Thoracic aorta (tissue), 2 donors: ENCODE results near the gene UBR3. TPM values are rescaled to one million over a fixed set of nuclear protein-coding genes. Genes with fewer than 3 reads are reported as not detected.
"Not testable (repeated sequence)": the region's sequence is repeated elsewhere in the genome, so short reads cannot be mapped to it uniquely, and the experiment has no call there.

ENCODE experiments used
- ATAC-seq: fragments of 150-250 bp; one replicate; pipeline ENCODE4 v1.8.0; 2017; ENCODE audit warnings: low read depth; ENCODE audit not compliant: insufficient number of reproducible peaks, low FRiP score
- DNase-seq: peaks from one replicate; pipeline ENCODE4 v3.0.0-alpha.2; 2020; ENCODE audit warnings: low spot score
- H3K27ac ChIP-seq, 2 donors: fragments of 200-600 bp; sonication (generic); 1 replicate in 1 of 2; 2 replicates in 1 of 2; pipeline ENCODE4 v1.5.1; 2016; ENCODE audit warnings: mild to moderate bottlenecking in 2 of 2, moderate library complexity in 2 of 2
- H3K27me3 ChIP-seq: fragments of 200-600 bp; sonication (generic); replicated peaks from 2 replicates; pipeline ENCODE4 v1.6.0; 2016; ENCODE audit warnings: mild to moderate bottlenecking; ENCODE audit not compliant: insufficient read depth
- H3K36me3 ChIP-seq: fragments of 200-600 bp; sonication (generic); one replicate; pipeline ENCODE4 v1.5.1; 2016
- H3K4me1 ChIP-seq, 2 donors: fragments of 200-600 bp; sonication (generic); 1 replicate in 1 of 2; 2 replicates in 1 of 2; pipeline versions ENCODE4 v1.5.1 to v1.6.0; 2016; ENCODE audit warnings: low read depth in 2 of 2, mild to moderate bottlenecking in 1 of 2; ENCODE audit not compliant: control insufficient read depth in 1 of 2
- H3K4me3 ChIP-seq: fragments of 200-600 bp; sonication (generic); 2 replicates; pipeline ENCODE4 v1.5.1; 2016; ENCODE audit warnings: mild to moderate bottlenecking
- H3K9me3 ChIP-seq: fragments of 200-600 bp; sonication (generic); 2 replicates; pipeline ENCODE4 v1.5.1; 2016
- total RNA-seq, 2 donors: library from RNA; depleted of rRNA; stranded (reverse); fragments of >200 nt; gene quantifications; one replicate each; pipeline versions ENCODE4 v1.1.0 to v1.2.3, GENCODE V29; 2016
- TF ChIP-seq, protein P1 (sequence below): fragments of 200-600 bp; sonication (generic); IDR thresholded peaks from one replicate; pipeline ENCODE4 v1.5.1; 2019; ENCODE audit warnings: antibody characterized with exemption

The UBR3 gene
- total RNA-seq, 2 donors from 2014 or later, result 62.1 to 98.6 TPM

- no peak for ATAC-seq
- H3K4me1 ChIP-seq, result no peaks in the 10 kb centered on the region
- no peak for DNase-seq
- H3K9me3 ChIP-seq, result no peaks in the 10 kb centered on the region
- TF ChIP-seq, protein P1, sequence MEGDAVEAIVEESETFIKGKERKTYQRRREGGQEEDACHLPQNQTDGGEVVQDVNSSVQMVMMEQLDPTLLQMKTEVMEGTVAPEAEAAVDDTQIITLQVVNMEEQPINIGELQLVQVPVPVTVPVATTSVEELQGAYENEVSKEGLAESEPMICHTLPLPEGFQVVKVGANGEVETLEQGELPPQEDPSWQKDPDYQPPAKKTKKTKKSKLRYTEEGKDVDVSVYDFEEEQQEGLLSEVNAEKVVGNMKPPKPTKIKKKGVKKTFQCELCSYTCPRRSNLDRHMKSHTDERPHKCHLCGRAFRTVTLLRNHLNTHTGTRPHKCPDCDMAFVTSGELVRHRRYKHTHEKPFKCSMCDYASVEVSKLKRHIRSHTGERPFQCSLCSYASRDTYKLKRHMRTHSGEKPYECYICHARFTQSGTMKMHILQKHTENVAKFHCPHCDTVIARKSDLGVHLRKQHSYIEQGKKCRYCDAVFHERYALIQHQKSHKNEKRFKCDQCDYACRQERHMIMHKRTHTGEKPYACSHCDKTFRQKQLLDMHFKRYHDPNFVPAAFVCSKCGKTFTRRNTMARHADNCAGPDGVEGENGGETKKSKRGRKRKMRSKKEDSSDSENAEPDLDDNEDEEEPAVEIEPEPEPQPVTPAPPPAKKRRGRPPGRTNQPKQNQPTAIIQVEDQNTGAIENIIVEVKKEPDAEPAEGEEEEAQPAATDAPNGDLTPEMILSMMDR, result no peak
- H3K27me3 ChIP-seq, result no peaks in the 10 kb centered on the region
- no peak overlapping the region for H3K27ac ChIP-seq
- no peak overlapping the region for H3K4me3 ChIP-seq
- H3K36me3 ChIP-seq, result no peaks in the 10 kb centered on the region
Observed at GRCh38 chr2:170121689-170122088, 294.4 kb downstream of the UBR3 start.

GRCh38 chr2:170122883-170123547 lies 295.8 kb downstream of the UBR3 start:
- TF ChIP-seq, protein P1, result no peak
- Histone ChIP-seq H3K27me3 (no peaks in the 10 kb centered on the region), H3K36me3 (no peaks in the 10 kb centered on the region), H3K4me1 (no peaks in the 10 kb centered on the region), H3K27ac (no peak overlapping the region), H3K4me3 (no peak overlapping the region), H3K9me3 (no peaks in the 10 kb centered on the region)
- ATAC-seq (no peak), DNase-seq (no peak)

DNA sequence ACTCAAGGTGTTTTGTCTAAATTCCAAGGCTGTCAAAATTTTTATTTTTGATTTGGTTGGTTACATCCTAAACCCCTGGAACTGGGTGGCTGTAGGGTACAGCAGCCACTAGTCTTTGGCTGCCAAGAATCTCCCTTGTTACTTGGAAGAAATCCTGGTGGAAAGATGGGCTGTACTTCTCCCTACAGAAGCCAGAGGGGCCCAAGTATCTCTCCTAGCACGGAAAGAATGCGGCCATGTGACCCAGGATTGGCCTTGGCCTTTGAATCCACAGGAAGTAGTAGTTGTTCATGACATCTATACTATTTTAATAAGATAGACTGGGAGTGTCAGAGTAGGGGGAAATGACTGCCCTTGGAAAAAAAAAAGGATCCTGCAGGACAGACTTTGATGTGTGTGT lies 296.3 kb downstream of the UBR3 start:
- Histone ChIP-seq H3K27ac (no peak overlapping the region), H3K9me3 (no peaks in the 10 kb centered on the region), H3K4me3 (no peak overlapping the region), H3K4me1 (no peaks in the 10 kb centered on the region), H3K27me3 (no peaks in the 10 kb centered on the region), H3K36me3 (no peaks in the 10 kb centered on the region)
- TF ChIP-seq, protein P1, result no peak
- DNase-seq (no peak), ATAC-seq (no peak)

GRCh38 chr2:170126138-170126728 lies 299.0 kb downstream of the UBR3 start:
- ATAC-seq, H3K9me3 ChIP-seq, H3K36me3 ChIP-seq, DNase-seq, H3K4me1 ChIP-seq, H3K27ac ChIP-seq, H3K27me3 ChIP-seq, H3K4me3 ChIP-seq: not testable (repeated sequence)

Other genes with a start within 250 kb of the UBR3 start
- 10 to 100 TPM; 30.9 to 68.5 TPM for gene PPIG, start 243.1 kb upstream of the UBR3 start, total RNA-seq
- not detected for gene CFAP210, start 133.0 kb upstream of the UBR3 start, total RNA-seq
- 1 to 10 TPM in 1 of 2 donors, under 1 TPM in 1; 0.92 to 3.2 TPM for gene PHOSPHO2, start 133.0 kb upstream of the UBR3 start, total RNA-seq
- 10 to 100 TPM in 1 of 2 donors, 1 to 10 TPM in 1; 7.9 to 11.5 TPM for gene KLHL23, start 93.6 kb upstream of the UBR3 start, total RNA-seq
- 100 to 1,000 TPM in 1 of 2 donors, 10 to 100 TPM in 1; 65.9 to 335 TPM for gene SSB, start 28.6 kb upstream of the UBR3 start, total RNA-seq
- gene METTL5, start 2.5 kb upstream of the UBR3 start, total RNA-seq, result 10 to 100 TPM; 25.3 to 73.5 TPM